ENCODE results near the gene SAMD4A. TPM values are rescaled to one million over a fixed set of nuclear protein-coding genes. Genes with fewer than 3 reads are reported as not detected.

The SAMD4A gene
- total RNA-seq, 1 experiment from 2014 or later, result 18.3 TPM

- ChIA-PET POLR2A (ENCODE audit: unreplicated experiment) (no interaction called here), CTCF (no interaction called here)
- TF ChIP-seq CTCF (conservative IDR thresholded peaks at IDR 0.05) (no peak), EZH2 (IDR thresholded peaks at IDR 0.05; ENCODE audit: low read depth) (no peak)
- Histone ChIP-seq H3K9me2 (ENCODE audit: insufficient read depth) (no peaks in the 10 kb centered on the region), H4K20me1 (ENCODE audit: insufficient read depth) (no peaks in the 10 kb centered on the region), H3K36me3 (ENCODE audit: low read depth) (no peaks in the 10 kb centered on the region), H3K4me3 (no peak overlapping the region), H3F3A (ENCODE audit: insufficient read depth, low read depth) (no peaks in the 10 kb centered on the region), H3K4me2 (no peak overlapping the region), H3K27ac (no peak overlapping the region), H3K79me2 (ENCODE audit: low read depth) (no peaks in the 10 kb centered on the region), H3K4me1 (replicated peaks; ENCODE audit: insufficient read depth) (no peaks in the 10 kb centered on the region), H3K27me3 (ENCODE audit: insufficient read depth, low read depth) (no peaks in the 10 kb centered on the region), H3K9me3 (ENCODE audit: insufficient read depth, low read depth) (no peaks in the 10 kb centered on the region), H2AFZ (no peak overlapping the region)
- no peak for DNase-seq
- no TSS peak for BruUV-seq (replicated peaks)
- intact Hi-C loops (cut with micrococcal nuclease; ENCODE audit: unreplicated experiment), result no loop called here
Measured at GRCh38 chr14:54754116-54754622, 187.2 kb downstream of the SAMD4A start.

GRCh38 chr14:54754623-54755386 is 187.9 kb downstream of the SAMD4A start:
- H2AFZ ChIP-seq, result no peak overlapping the region
- no peaks in the 10 kb centered on the region for H3F3A ChIP-seq (ENCODE audit: insufficient read depth, low read depth)
- no peaks in the 10 kb centered on the region for H3K9me2 ChIP-seq (ENCODE audit: insufficient read depth)
- POLR2A ChIA-PET (ENCODE audit: unreplicated experiment), result no interaction called here
- H3K4me1 ChIP-seq (replicated peaks; ENCODE audit: insufficient read depth), result no peaks in the 10 kb centered on the region
- no peak overlapping the region for H3K4me2 ChIP-seq
- H4K20me1 ChIP-seq (ENCODE audit: insufficient read depth), result no peaks in the 10 kb centered on the region
- H3K36me3 ChIP-seq (ENCODE audit: low read depth), result no peaks in the 10 kb centered on the region
- CTCF ChIA-PET, result no interaction called here
- no peaks in the 10 kb centered on the region for H3K9me3 ChIP-seq (ENCODE audit: insufficient read depth, low read depth)
- no peaks in the 10 kb centered on the region for H3K27me3 ChIP-seq (ENCODE audit: insufficient read depth, low read depth)
- no peak overlapping the region for H3K27ac ChIP-seq
- no TSS peak for BruUV-seq (replicated peaks)
- no peaks in the 10 kb centered on the region for H3K79me2 ChIP-seq (ENCODE audit: low read depth)
- no peak overlapping the region for H3K4me3 ChIP-seq
- TF ChIP-seq CTCF (conservative IDR thresholded peaks at IDR 0.05) (no peak), EZH2 (IDR thresholded peaks at IDR 0.05; ENCODE audit: low read depth) (no peak)
- intact Hi-C loops (cut with micrococcal nuclease; ENCODE audit: unreplicated experiment), result no loop called here
- DNase-seq, result no peak

GRCh38 chr14:54756656-54757392 is 189.9 kb downstream of the SAMD4A start:
- no peaks in the 10 kb centered on the region for H3F3A ChIP-seq (ENCODE audit: insufficient read depth, low read depth)
- no peak for TF ChIP-seq CTCF (conservative IDR thresholded peaks at IDR 0.05)
- no TSS peak for BruUV-seq (replicated peaks)
- H3K4me1 ChIP-seq (replicated peaks; ENCODE audit: insufficient read depth), result no peaks in the 10 kb centered on the region
- intact Hi-C loops (cut with micrococcal nuclease; ENCODE audit: unreplicated experiment), result no loop called here
- H3K4me3 ChIP-seq, result no peak overlapping the region
- no peaks in the 10 kb centered on the region for H3K36me3 ChIP-seq (ENCODE audit: low read depth)
- H3K9me2 ChIP-seq (ENCODE audit: insufficient read depth), result no peaks in the 10 kb centered on the region
- H2AFZ ChIP-seq, result no peak overlapping the region
- H4K20me1 ChIP-seq (ENCODE audit: insufficient read depth), result no peaks in the 10 kb centered on the region
- no peak overlapping the region for H3K4me2 ChIP-seq
- no peaks in the 10 kb centered on the region for H3K9me3 ChIP-seq (ENCODE audit: insufficient read depth, low read depth)
- POLR2A ChIA-PET (ENCODE audit: unreplicated experiment), result no interaction called here
- H3K27ac ChIP-seq, result no peak overlapping the region
- H3K79me2 ChIP-seq (ENCODE audit: low read depth), result no peaks in the 10 kb centered on the region
- DNase-seq, result no peak
- CTCF ChIA-PET, result no interaction called here
- no peaks in the 10 kb centered on the region for H3K27me3 ChIP-seq (ENCODE audit: insufficient read depth, low read depth)

Measured in PC-9 (cell line).